Adrenal gland (tissue), 5 donors: Measurements from ENCODE around the gene CPNE7.

ENCODE experiments used
- POLR2A ChIP-seq, 2 donors: fragments of 450-650 bp; IDR thresholded peaks; one replicate each; pipeline ENCODE4 v1.6.1; 2017; ENCODE audit warnings: antibody characterized with exemption in 2 of 2, mild to moderate bottlenecking in 2 of 2, moderate library complexity in 1 of 2
- TF ChIP-seq, protein P1 (sequence below), 6 experiments: fragments of 450-650 bp in 4 of 6; fragments of 200-600 bp in 2 of 6; sonication (generic) in 1 of 6; IDR thresholded peaks; 1 replicate in 5 of 6; 2 replicates in 1 of 6; pipeline versions ENCODE4 v1.5.1 to v1.8.0; 2016 to 2021; ENCODE audit warnings: antibody characterized with exemption in 6 of 6, mild to moderate bottlenecking in 2 of 6, moderate library complexity in 1 of 6
- donor health status: DM: no; HTN: no; CAD: no.

DNA sequence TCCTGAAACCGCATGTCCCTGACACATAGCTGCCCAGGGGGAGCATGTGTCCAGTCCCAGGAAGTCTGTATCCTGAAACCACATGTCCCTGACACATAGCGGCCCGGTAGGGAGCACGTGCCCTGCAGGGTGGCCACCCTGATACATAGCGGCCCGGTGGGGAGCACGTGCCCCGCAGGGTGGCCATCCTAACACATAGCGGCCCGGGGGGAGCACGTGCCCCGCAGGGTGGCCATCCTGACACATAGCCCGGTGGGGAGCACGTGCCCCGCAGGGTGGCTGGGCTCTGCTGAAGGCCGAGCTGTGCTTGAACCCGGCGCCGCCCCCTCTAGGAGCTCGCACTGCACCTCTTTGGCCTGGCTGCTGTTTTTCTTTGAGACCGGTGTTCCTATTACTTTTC, 33.8 kb upstream of the CPNE7 start:
- TF ChIP-seq, protein P1, sequence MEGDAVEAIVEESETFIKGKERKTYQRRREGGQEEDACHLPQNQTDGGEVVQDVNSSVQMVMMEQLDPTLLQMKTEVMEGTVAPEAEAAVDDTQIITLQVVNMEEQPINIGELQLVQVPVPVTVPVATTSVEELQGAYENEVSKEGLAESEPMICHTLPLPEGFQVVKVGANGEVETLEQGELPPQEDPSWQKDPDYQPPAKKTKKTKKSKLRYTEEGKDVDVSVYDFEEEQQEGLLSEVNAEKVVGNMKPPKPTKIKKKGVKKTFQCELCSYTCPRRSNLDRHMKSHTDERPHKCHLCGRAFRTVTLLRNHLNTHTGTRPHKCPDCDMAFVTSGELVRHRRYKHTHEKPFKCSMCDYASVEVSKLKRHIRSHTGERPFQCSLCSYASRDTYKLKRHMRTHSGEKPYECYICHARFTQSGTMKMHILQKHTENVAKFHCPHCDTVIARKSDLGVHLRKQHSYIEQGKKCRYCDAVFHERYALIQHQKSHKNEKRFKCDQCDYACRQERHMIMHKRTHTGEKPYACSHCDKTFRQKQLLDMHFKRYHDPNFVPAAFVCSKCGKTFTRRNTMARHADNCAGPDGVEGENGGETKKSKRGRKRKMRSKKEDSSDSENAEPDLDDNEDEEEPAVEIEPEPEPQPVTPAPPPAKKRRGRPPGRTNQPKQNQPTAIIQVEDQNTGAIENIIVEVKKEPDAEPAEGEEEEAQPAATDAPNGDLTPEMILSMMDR (IDR thresholded peaks at IDR 0.05), result no peak
- TF ChIP-seq POLR2A (IDR thresholded peaks at IDR 0.05), result no peak
